IMR-90 (cell line): ENCODE data around the gene PBXIP1. TPM values are rescaled to one million over a fixed set of nuclear protein-coding genes. Genes with fewer than 3 reads are reported as not detected.

Experiments used
- ATAC-seq: fragments of 200-7000 bp; cut with Tn5 transposase; 2 replicates; pipeline ENCODE4 v1.9.1; 2020; ENCODE audit warnings: low read depth, mild to moderate bottlenecking, moderate library complexity
- BruUV-seq: library from RNA; stranded (reverse); fragments of 400-500 nt; replicated peaks from 2 replicates; lab custom pipeline; 2021; lab: Mats Ljungman, UMichigan
- CTCF ChIA-PET: fragments of 300-600 bp; formaldehyde crosslinking; extraction: SDS; loops from one replicate; lab custom pipeline; 2021; ENCODE audit warnings: antibody characterized with exemption; lab: Yijun Ruan, JAX
- POLR2A ChIA-PET: fragments of 300-600 bp; sonication (Branson Sonifier 250); formaldehyde crosslinking; loops from one replicate; lab custom pipeline; 2022; ENCODE audit warnings: antibody characterized with exemption; ENCODE audit not compliant: unreplicated experiment; lab: Charles Lee
- DNase-seq: peaks from one replicate; pipeline ENCODE4 v3.0.0; 2013
- H2AFZ ChIP-seq: replicated peaks from 2 replicates; pipeline ENCODE3; 2013; ENCODE audit warnings: low read length, mild to moderate bottlenecking; ENCODE audit not compliant: poor library complexity
- H2AK5ac ChIP-seq: 2 replicates; pipeline ENCODE4 v1.6.1; 2013; ENCODE audit warnings: low read depth, low read length, inconsistent platforms
- H2AK9ac ChIP-seq: replicated peaks from 2 replicates; pipeline ENCODE3; 2013; ENCODE audit warnings: mild to moderate bottlenecking, low read depth, low read length, moderate library complexity; ENCODE audit not compliant: poor library complexity
- H2BK120ac ChIP-seq: 2 replicates; pipeline ENCODE4 v1.6.1; 2013; ENCODE audit warnings: low read depth, low read length, inconsistent platforms
- H2BK15ac ChIP-seq: 3 replicates; pipeline ENCODE4 v1.6.1; 2013; ENCODE audit warnings: low read depth, low read length, inconsistent platforms
- H2BK20ac ChIP-seq: 2 replicates; pipeline ENCODE4 v1.6.1; 2013; ENCODE audit warnings: low read depth, mild to moderate bottlenecking, inconsistent platforms, low read length, moderate library complexity
- H2BK5ac ChIP-seq: 2 replicates; pipeline ENCODE4 v1.6.1; 2013; ENCODE audit warnings: mild to moderate bottlenecking, low read depth, low read length, inconsistent platforms; ENCODE audit not compliant: poor library complexity, severe bottlenecking
- H3K14ac ChIP-seq: replicated peaks from 2 replicates; pipeline ENCODE4 v1.6.1; 2013; ENCODE audit warnings: low read depth, low read length, inconsistent platforms
- H3K18ac ChIP-seq: 2 replicates; pipeline ENCODE4 v1.6.1; 2013; ENCODE audit warnings: low read depth, low read length, control low read depth
- H3K23ac ChIP-seq: 2 replicates; pipeline ENCODE4 v1.6.1; 2013; ENCODE audit warnings: low read depth, low read length, inconsistent platforms
- H3K27ac ChIP-seq: 2 replicates; pipeline ENCODE4 v1.5.1; 2013; ENCODE audit warnings: mild to moderate bottlenecking, control low read depth, low read length; ENCODE audit not compliant: insufficient read depth
- H3K27me3 ChIP-seq: 2 replicates; pipeline ENCODE4 v1.6.1; 2013; ENCODE audit warnings: low read length; ENCODE audit not compliant: control insufficient read depth, insufficient read depth
- H3K36me3 ChIP-seq: 2 replicates; pipeline ENCODE4 v1.6.1; 2013; ENCODE audit warnings: low read length, mixed read lengths; ENCODE audit not compliant: control insufficient read depth, insufficient read depth
- H3K4ac ChIP-seq: 2 replicates; pipeline ENCODE4 v1.6.1; 2013; ENCODE audit warnings: low read depth, low read length, inconsistent platforms
- H3K4me1 ChIP-seq: 2 replicates; pipeline ENCODE4 v1.6.1; 2013; ENCODE audit warnings: low read length, mixed read lengths; ENCODE audit not compliant: control insufficient read depth, insufficient read depth
- H3K4me2 ChIP-seq: 2 replicates; pipeline ENCODE4 v1.6.1; 2013; ENCODE audit warnings: low read depth, mild to moderate bottlenecking, control low read depth, low read length, moderate library complexity
- H3K4me3 ChIP-seq: 2 replicates; pipeline ENCODE4 v1.5.1; 2013; ENCODE audit warnings: low read depth, mild to moderate bottlenecking, control low read depth, low read length, moderate library complexity; ENCODE audit not compliant: insufficient read depth
- H3K56ac ChIP-seq: 2 replicates; pipeline ENCODE4 v1.6.1; 2013; ENCODE audit warnings: low read length, inconsistent platforms; ENCODE audit not compliant: insufficient read depth; ENCODE audit errors: extremely low read depth
- H3K79me1 ChIP-seq, 2 experiments: 2 replicates each; pipeline ENCODE4 v1.6.1; 2013; ENCODE audit warnings: low read length in 2 of 2, inconsistent platforms in 1 of 2, low read depth in 1 of 2
- H3K9ac ChIP-seq: 2 replicates; pipeline ENCODE4 v1.6.1; 2013; ENCODE audit warnings: low read depth, low read length, control low read depth
- H3K9me1 ChIP-seq: 2 replicates; pipeline ENCODE4 v1.6.1; 2013; ENCODE audit warnings: low read length, inconsistent platforms; ENCODE audit not compliant: insufficient read depth
- H3K9me3 ChIP-seq: 2 replicates; pipeline ENCODE4 v1.6.1; 2013; ENCODE audit warnings: low read length; ENCODE audit not compliant: control insufficient read depth, insufficient read depth
- H4K20me1 ChIP-seq: 2 replicates; pipeline ENCODE4 v1.6.1; 2013; ENCODE audit warnings: low read length, inconsistent platforms; ENCODE audit not compliant: insufficient read depth
- H4K5ac ChIP-seq: 2 replicates; pipeline ENCODE4 v1.6.1; 2013; ENCODE audit warnings: mild to moderate bottlenecking, low read depth, low read length, control low read depth
- H4K8ac ChIP-seq, 2 experiments: 2 replicates each; pipeline ENCODE4 v1.6.1; 2013; ENCODE audit warnings: low read depth in 2 of 2, low read length in 2 of 2, control low read depth in 1 of 2, inconsistent platforms in 1 of 2
- H4K91ac ChIP-seq: 2 replicates; pipeline ENCODE4 v1.6.1; 2013; ENCODE audit warnings: low read depth, low read length, inconsistent platforms; ENCODE audit not compliant: insufficient read depth
- BHLHE40 ChIP-seq: fragments of 150-350 bp; IDR thresholded peaks from 2 replicates; pipeline ENCODE4 v1.6.1; 2016; ENCODE audit warnings: mild to moderate bottlenecking, low read depth, low read length
- CEBPB ChIP-seq: IDR thresholded peaks from 2 replicates; pipeline ENCODE4 v1.6.1; 2012; ENCODE audit warnings: low read depth, low read length, improper control_type of control experiment
- CHD1 ChIP-seq: IDR thresholded peaks from 2 replicates; pipeline ENCODE4 v1.6.1; 2012; ENCODE audit warnings: low read depth, low read length, improper control_type of control experiment
- FOS ChIP-seq: fragments of 150-350 bp; IDR thresholded peaks from 2 replicates; pipeline ENCODE4 v1.6.1; 2016; ENCODE audit warnings: low read depth, low read length
- MXI1 ChIP-seq: IDR thresholded peaks from 2 replicates; pipeline ENCODE4 v1.6.1; 2012; ENCODE audit warnings: low read depth, mild to moderate bottlenecking, low read length, moderate library complexity, borderline replicate concordance
- POLR2A ChIP-seq: IDR thresholded peaks from 2 replicates; pipeline ENCODE4 v1.6.1; 2012; ENCODE audit warnings: mild to moderate bottlenecking, low read depth, low read length
- RAD21 ChIP-seq: IDR thresholded peaks from 2 replicates; pipeline ENCODE4 v1.6.1; 2012; ENCODE audit warnings: low read length, improper control_type of control experiment
- RCOR1 ChIP-seq: IDR thresholded peaks from 2 replicates; pipeline ENCODE4 v1.6.1; 2012; ENCODE audit warnings: mild to moderate bottlenecking, low read length, improper control_type of control experiment; ENCODE audit not compliant: insufficient replicate concordance
- RFX5 ChIP-seq: IDR thresholded peaks from 2 replicates; pipeline ENCODE4 v1.8.0; 2012; ENCODE audit warnings: low read depth, mild to moderate bottlenecking, low read length, moderate library complexity
- USF2 ChIP-seq: fragments of 150-350 bp; IDR thresholded peaks from 2 replicates; pipeline ENCODE4 v1.6.1; 2017; ENCODE audit warnings: mild to moderate bottlenecking, antibody characterized with exemption, low read length, low read depth
- WGBS, 2 experiments: methylation state at CpG; one replicate each; pipeline versions ENCODE4 v1.1.5 to v1.1.7; 2013; ENCODE audit warnings: missing lambda C conversion rate in 2 of 2; ENCODE audit not compliant: insufficient read length in 1 of 2; ENCODE audit errors: extremely low coverage in 2 of 2; 5-methylcytosine and 5-hydroxymethylcytosine counted together
- dilution Hi-C: fragments of 300-500 bp; cut with HindIII; formaldehyde crosslinking; loops from one replicate; pipeline ENCODE4 v1.14.3; 2018; ENCODE audit warnings: low sequenced_read_pairs; ENCODE audit not compliant: unreplicated experiment
- in situ Hi-C: fragments of 300-500 bp; cut with MboI; formaldehyde crosslinking; loops from 3 replicates; pipeline ENCODE4 v1.14.3; 2019; ENCODE audit warnings: low sequenced_read_pairs, inconsistent platforms, mixed read lengths
- intact Hi-C: fragments of 100-400 bp; cut with micrococcal nuclease; formaldehyde crosslinking; loops from 2 replicates; pipeline ENCODE4 v1.10.0; 2022
- polyA plus RNA-seq, 3 experiments: library from polyadenylated mRNA; depleted of rRNA; stranded (reverse); fragments of >200 nt; gene quantifications; 2 replicates each; pipeline ENCODE4 v1.2.3, GENCODE V29; 2012; ENCODE audit warnings: low replicate concordance in 1 of 3
- total RNA-seq: library from RNA; depleted of rRNA; stranded (reverse); fragments of >200 nt; gene quantifications from 2 replicates; pipeline ENCODE4 v1.2.3, GENCODE V29; 2012
- TF ChIP-seq, protein P1 (sequence below): conservative IDR thresholded peaks from 2 replicates; pipeline ENCODE4 v1.5.1; 2012; ENCODE audit warnings: mild to moderate bottlenecking, low read depth, low read length, improper control_type of control experiment
- TF ChIP-seq, protein P2 (sequence below): fragments of 150-350 bp; IDR thresholded peaks from 2 replicates; pipeline ENCODE4 v1.6.1; 2016; ENCODE audit warnings: low read depth, mild to moderate bottlenecking, low read length, moderate library complexity, borderline replicate concordance

Gene PBXIP1
- total and polyA plus RNA-seq, 2 of the 4 experiments (the other 2 are of a cell fraction), result 28.3 to 44.2 TPM

DNA sequence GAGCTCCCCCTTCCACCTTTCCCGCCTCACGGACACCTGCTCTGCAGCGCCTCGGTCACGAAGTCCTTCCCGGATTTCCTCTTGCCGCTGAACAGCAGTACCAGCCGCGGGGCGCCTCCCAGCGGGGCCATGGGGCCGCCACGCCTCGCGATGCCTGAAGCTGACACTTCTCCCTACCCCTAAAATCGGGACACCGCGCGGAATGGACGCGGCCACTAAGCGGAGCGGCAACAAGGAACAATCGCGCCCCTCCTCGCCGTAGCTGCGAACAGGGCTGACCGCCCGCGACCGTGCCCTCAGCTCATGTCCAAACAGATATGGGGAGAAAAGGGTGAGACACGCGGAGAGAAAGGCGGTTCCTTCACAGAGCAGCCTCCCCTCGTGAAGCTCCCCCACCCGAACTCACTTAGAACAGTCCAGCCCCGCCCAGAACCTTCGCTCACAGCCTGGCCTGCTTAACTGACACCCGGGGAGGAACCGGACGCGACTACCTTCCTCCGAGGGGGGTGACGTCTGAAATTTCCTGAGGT lies 19.3 kb downstream of the PBXIP1 start, which contains the start of gene PMVK:
Gene PMVK (minus strand): TSS at position 165 of the 530 bp plus-strand sequence. CDS start 34 bp downstream, at position 131.
- H2BK120ac ChIP-seq, result peak within 1 kb of the TSS; percentile 97
- H2AK5ac ChIP-seq, result peak within 1 kb of the TSS; percentile 75
- H3K9ac ChIP-seq, result peak within 1 kb of the TSS; percentile 96
- H2BK15ac ChIP-seq, result peak within 1 kb of the TSS; percentile 99; the same call in 2 of the 3 replicates
- peak within 1 kb of the TSS; percentile 98 for H3K14ac ChIP-seq
- TF ChIP-seq FOS, result no peak
- peak; percentile 75; the same call in 1 of the 2 replicates for TF ChIP-seq MXI1
- TF ChIP-seq, protein P1, sequence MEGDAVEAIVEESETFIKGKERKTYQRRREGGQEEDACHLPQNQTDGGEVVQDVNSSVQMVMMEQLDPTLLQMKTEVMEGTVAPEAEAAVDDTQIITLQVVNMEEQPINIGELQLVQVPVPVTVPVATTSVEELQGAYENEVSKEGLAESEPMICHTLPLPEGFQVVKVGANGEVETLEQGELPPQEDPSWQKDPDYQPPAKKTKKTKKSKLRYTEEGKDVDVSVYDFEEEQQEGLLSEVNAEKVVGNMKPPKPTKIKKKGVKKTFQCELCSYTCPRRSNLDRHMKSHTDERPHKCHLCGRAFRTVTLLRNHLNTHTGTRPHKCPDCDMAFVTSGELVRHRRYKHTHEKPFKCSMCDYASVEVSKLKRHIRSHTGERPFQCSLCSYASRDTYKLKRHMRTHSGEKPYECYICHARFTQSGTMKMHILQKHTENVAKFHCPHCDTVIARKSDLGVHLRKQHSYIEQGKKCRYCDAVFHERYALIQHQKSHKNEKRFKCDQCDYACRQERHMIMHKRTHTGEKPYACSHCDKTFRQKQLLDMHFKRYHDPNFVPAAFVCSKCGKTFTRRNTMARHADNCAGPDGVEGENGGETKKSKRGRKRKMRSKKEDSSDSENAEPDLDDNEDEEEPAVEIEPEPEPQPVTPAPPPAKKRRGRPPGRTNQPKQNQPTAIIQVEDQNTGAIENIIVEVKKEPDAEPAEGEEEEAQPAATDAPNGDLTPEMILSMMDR, result peak; percentile 40
- peak; percentile 64 for TF ChIP-seq POLR2A
- TF ChIP-seq RFX5, result no peak
- TF ChIP-seq CHD1, result 0 out of 2 replicates have a peak, but pooled peaks have one; percentile 96
- TF ChIP-seq RCOR1, result peak; percentile 29
- peak; percentile 89; the same call in 1 of the 2 replicates for TF ChIP-seq USF2
- TF ChIP-seq, protein P2, sequence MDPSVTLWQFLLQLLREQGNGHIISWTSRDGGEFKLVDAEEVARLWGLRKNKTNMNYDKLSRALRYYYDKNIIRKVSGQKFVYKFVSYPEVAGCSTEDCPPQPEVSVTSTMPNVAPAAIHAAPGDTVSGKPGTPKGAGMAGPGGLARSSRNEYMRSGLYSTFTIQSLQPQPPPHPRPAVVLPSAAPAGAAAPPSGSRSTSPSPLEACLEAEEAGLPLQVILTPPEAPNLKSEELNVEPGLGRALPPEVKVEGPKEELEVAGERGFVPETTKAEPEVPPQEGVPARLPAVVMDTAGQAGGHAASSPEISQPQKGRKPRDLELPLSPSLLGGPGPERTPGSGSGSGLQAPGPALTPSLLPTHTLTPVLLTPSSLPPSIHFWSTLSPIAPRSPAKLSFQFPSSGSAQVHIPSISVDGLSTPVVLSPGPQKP, result no peak
- TF ChIP-seq RAD21, result peak; percentile 24; the same call in 1 of the 2 replicates
- TF ChIP-seq CEBPB, result no peak
- TF ChIP-seq BHLHE40, result no peak
- CTCF ChIA-PET, result interaction anchor here (1.0 to 1.2 kb wide), 2 partner anchors 19 to 148 kb away, joined by 3 read pairs; partner anchors contain the start of gene PBXIP1
- H3K18ac ChIP-seq, result peak within 1 kb of the TSS; percentile 97
- WGBS, 2 experiments, result 0% methylated on average over 14 of the region's 45 CpGs; no CpG with 5 or more reads in 1 of the 2 experiments
- H3K27me3 ChIP-seq, result no peaks in the 10 kb centered on the region
- H3K56ac ChIP-seq, result peak within 1 kb of the TSS; percentile 99
- peak within 1 kb of the TSS; percentile 95 for H2BK20ac ChIP-seq
- peaks cover 2% of the 10 kb centered on the region for H3K4me1 ChIP-seq
- peak within 1 kb of the TSS; percentile 97 for H3K4ac ChIP-seq
- peak within 1 kb of the TSS; percentile 96 for H3K4me2 ChIP-seq
- peak within 1 kb of the TSS; percentile 94 for H3K27ac ChIP-seq
- peak within 1 kb of the TSS; percentile 71 to 99 for H4K8ac ChIP-seq
- H3K9me1 ChIP-seq, result peaks cover 11% of the 10 kb centered on the region; the same call in 1 of the 2 replicates
- H2AFZ ChIP-seq, result peak within 1 kb of the TSS; percentile 99
- H3K4me3 ChIP-seq, result peak within 1 kb of the TSS; percentile 63
- H3K9me3 ChIP-seq, result no peaks in the 10 kb centered on the region
- dilution Hi-C loops, result no loop called here
- H4K91ac ChIP-seq, result peak within 1 kb of the TSS; percentile 99
- DNase-seq (peak; percentile 95), ATAC-seq (peak; percentile 97)
- peak within 1 kb of the TSS; percentile 94 for H2AK9ac ChIP-seq
- peak within 1 kb of the TSS; percentile 95 for H3K23ac ChIP-seq
- in situ Hi-C loops, result no loop called here
- peak within 1 kb of the TSS; percentile 98 for H2BK5ac ChIP-seq
- H3K36me3 ChIP-seq, result no peaks in the 10 kb centered on the region
- no peaks in the 10 kb centered on the region for H4K20me1 ChIP-seq
- H4K5ac ChIP-seq, result peak within 1 kb of the TSS; percentile 94
- intact Hi-C loops, result loop anchor here (1.0 to 2.0 kb wide), 2 partner anchors 64 to 377 kb away; no protein-coding TSS in a partner anchor
- no TSS peak for BruUV-seq
- peaks cover 0 to 14% of the 10 kb centered on the region in 2 experiments; a peak in 2 of 4 replicates for H3K79me1 ChIP-seq
- POLR2A ChIA-PET, result interaction anchor here (0.6 to 1.0 kb wide), 2 partner anchors 19 to 209 kb away, joined by 4 read pairs; partner anchors contain the start of gene PBXIP1
